ENCODE results near the gene GMPR.

GMPR gene

GRCh38 chr6:16295471-16295870 is 57.1 kb downstream of the GMPR start:
- TF ChIP-seq CTCF (IDR thresholded peaks at IDR 0.05; ENCODE audit: control insufficient read depth, insufficient read depth, low read depth, low read length, missing control alignments): no peak
- no peak for DNase-seq (ENCODE audit: low read depth)
- no peak overlapping the region for H3K4me3 ChIP-seq (ENCODE audit: control insufficient read depth, low read depth, low read length)

GRCh38 chr6:16296061-16296670 is 57.8 kb downstream of the GMPR start:
- no peak for DNase-seq (ENCODE audit: low read depth)
- no peak overlapping the region for H3K4me3 ChIP-seq (ENCODE audit: control insufficient read depth, low read depth, low read length)
- TF ChIP-seq CTCF (IDR thresholded peaks at IDR 0.05; ENCODE audit: control insufficient read depth, insufficient read depth, low read depth, low read length, missing control alignments): no peak

- no peak overlapping the region for H3K4me3 ChIP-seq (ENCODE audit: control insufficient read depth, low read depth, low read length)
- no peak for TF ChIP-seq CTCF (IDR thresholded peaks at IDR 0.05; ENCODE audit: control insufficient read depth, insufficient read depth, low read depth, low read length, missing control alignments)
- no peak for DNase-seq (ENCODE audit: low read depth)
Measured at GRCh38 chr6:16299861-16300260, 61.5 kb downstream of the GMPR start.

GRCh38 chr6:16301511-16301910 is 63.1 kb downstream of the GMPR start:
- H3K4me3 ChIP-seq (ENCODE audit: control insufficient read depth, low read depth, low read length): no peak overlapping the region
- TF ChIP-seq CTCF (IDR thresholded peaks at IDR 0.05; ENCODE audit: control insufficient read depth, insufficient read depth, low read depth, low read length, missing control alignments): no peak
- DNase-seq (ENCODE audit: low read depth): no peak

- DNase-seq (ENCODE audit: low read depth): no peak
- no peak for TF ChIP-seq CTCF (IDR thresholded peaks at IDR 0.05; ENCODE audit: control insufficient read depth, insufficient read depth, low read depth, low read length, missing control alignments)
Measured at GRCh38 chr6:16302721-16303552, 64.5 kb downstream of the GMPR start.

GRCh38 chr6:16305246-16305725 is 66.9 kb downstream of the GMPR start:
- DNase-seq (ENCODE audit: low read depth): no peak
- no peak overlapping the region for H3K4me3 ChIP-seq (ENCODE audit: control insufficient read depth, low read depth, low read length)
- no peak for TF ChIP-seq CTCF (IDR thresholded peaks at IDR 0.05; ENCODE audit: control insufficient read depth, insufficient read depth, low read depth, low read length, missing control alignments)

More at GRCh38 chr6:16302721-16303552, 64.5 kb downstream of the GMPR start:
- H3K4me3 ChIP-seq (ENCODE audit: control insufficient read depth, low read depth, low read length): no peak overlapping the region
